H9 (cell line): ENCODE results near the gene MRPS35. TPM values are rescaled to one million over a fixed set of nuclear protein-coding genes. Genes with fewer than 3 reads are reported as not detected.

Experiments
- DNase-seq: peaks from one replicate; pipeline ENCODE4 v3.0.0-alpha.2; 2017
- H2AFZ ChIP-seq: one replicate; pipeline ENCODE4 v1.6.1; 2013; ENCODE audit warnings: mild to moderate bottlenecking, low read length, control low read depth, moderate library complexity
- H2AK5ac ChIP-seq: 2 replicates; pipeline ENCODE4 v1.6.1; 2013; ENCODE audit warnings: low read length, control low read depth, mixed read lengths; ENCODE audit not compliant: insufficient read length
- H2BK120ac ChIP-seq: one replicate; pipeline ENCODE4 v1.6.1; 2013; ENCODE audit warnings: low read depth, mild to moderate bottlenecking, low read length, control low read depth, inconsistent platforms; ENCODE audit not compliant: poor library complexity, severe bottlenecking
- H2BK12ac ChIP-seq: 2 replicates; pipeline ENCODE4 v1.6.1; 2013; ENCODE audit warnings: low read length, control low read depth, mixed read lengths, low read depth; ENCODE audit not compliant: insufficient read length
- H2BK15ac ChIP-seq: 2 replicates; pipeline ENCODE4 v1.6.1; 2013; ENCODE audit warnings: low read depth, low read length, control low read depth
- H2BK20ac ChIP-seq: one replicate; pipeline ENCODE4 v1.6.1; 2013; ENCODE audit warnings: low read depth, mild to moderate bottlenecking, low read length, control low read depth, inconsistent platforms; ENCODE audit not compliant: poor library complexity, severe bottlenecking
- H2BK5ac ChIP-seq: 2 replicates; pipeline ENCODE4 v1.6.1; 2013; ENCODE audit warnings: low read length, control low read depth, mixed read lengths; ENCODE audit not compliant: insufficient read length
- H3K14ac ChIP-seq: 2 replicates; pipeline ENCODE4 v1.6.1; 2013; ENCODE audit warnings: low read length, control low read depth; ENCODE audit not compliant: insufficient read depth
- H3K18ac ChIP-seq: 2 replicates; pipeline ENCODE4 v1.6.1; 2013; ENCODE audit warnings: low read depth, mild to moderate bottlenecking, mixed read lengths, low read length, control low read depth; ENCODE audit not compliant: insufficient read length
- H3K23ac ChIP-seq: 2 replicates; pipeline ENCODE4 v1.6.1; 2013; ENCODE audit warnings: low read length, control low read depth, mixed read lengths, low read depth; ENCODE audit not compliant: insufficient read length
- H3K23me2 ChIP-seq: 2 replicates; pipeline ENCODE4 v1.6.1; 2013; ENCODE audit warnings: low read depth, mild to moderate bottlenecking, mixed read lengths, low read length, control low read depth; ENCODE audit not compliant: insufficient read length, poor library complexity, severe bottlenecking
- H3K27ac ChIP-seq: 2 replicates; pipeline ENCODE4 v1.5.1; 2013; ENCODE audit warnings: low read length, control low read depth, mixed read lengths, low read depth; ENCODE audit not compliant: insufficient read length
- H3K27me3 ChIP-seq: 2 replicates; pipeline ENCODE4 v1.6.1; 2013; ENCODE audit warnings: low read length, control low read depth, inconsistent platforms; ENCODE audit not compliant: insufficient read depth
- H3K4ac ChIP-seq: 2 replicates; pipeline ENCODE4 v1.6.1; 2013; ENCODE audit warnings: low read depth, mild to moderate bottlenecking, control low read depth, inconsistent platforms, low read length, moderate library complexity
- H3K4me1 ChIP-seq: 2 replicates; pipeline ENCODE4 v1.6.1; 2013; ENCODE audit warnings: low read length, control low read depth, inconsistent platforms; ENCODE audit not compliant: insufficient read depth
- H3K4me2 ChIP-seq: 2 replicates; pipeline ENCODE4 v1.6.1; 2013; ENCODE audit warnings: low read length, control low read depth, mixed read lengths; ENCODE audit not compliant: insufficient read length, insufficient read depth
- H3K56ac ChIP-seq: 2 replicates; pipeline ENCODE4 v1.6.1; 2013; ENCODE audit warnings: low read depth, mild to moderate bottlenecking, mixed read lengths, low read length, control low read depth; ENCODE audit not compliant: insufficient read length
- H3K79me1 ChIP-seq: 2 replicates; pipeline ENCODE4 v1.6.1; 2013; ENCODE audit warnings: low read depth, mild to moderate bottlenecking, moderate library complexity, low read length, control low read depth, inconsistent platforms; ENCODE audit not compliant: insufficient read depth, poor library complexity, severe bottlenecking
- H3K79me2 ChIP-seq: 2 replicates; pipeline ENCODE4 v1.6.1; 2013; ENCODE audit warnings: low read length, control low read depth, inconsistent platforms; ENCODE audit not compliant: insufficient read depth
- H3K9ac ChIP-seq: 2 replicates; pipeline ENCODE4 v1.6.1; 2013; ENCODE audit warnings: low read length, control low read depth, mixed read lengths; ENCODE audit not compliant: insufficient read length; ENCODE audit errors: extremely low read depth
- H3K9me3 ChIP-seq: one replicate; pipeline ENCODE4 v1.6.1; 2013; ENCODE audit warnings: low read depth, low read length, inconsistent platforms; ENCODE audit not compliant: control insufficient read depth
- H3T11ph ChIP-seq: one replicate; pipeline ENCODE4 v1.6.1; 2013; ENCODE audit warnings: mild to moderate bottlenecking, low read length, control low read depth, inconsistent platforms
- H4K20me1 ChIP-seq: one replicate; pipeline ENCODE4 v1.6.1; 2013; ENCODE audit not compliant: control insufficient read depth, insufficient read length, insufficient read depth
- H4K5ac ChIP-seq: 2 replicates; pipeline ENCODE4 v1.6.1; 2013; ENCODE audit warnings: low read depth, mild to moderate bottlenecking, mixed read lengths, low read length, control low read depth; ENCODE audit not compliant: insufficient read length
- H4K8ac ChIP-seq: replicated peaks from 2 replicates; pipeline ENCODE4 v1.6.1; 2013; ENCODE audit warnings: low read length, control low read depth, mixed read lengths, low read depth; ENCODE audit not compliant: insufficient read length
- H4K91ac ChIP-seq: 2 replicates; pipeline ENCODE4 v1.6.1; 2013; ENCODE audit warnings: low read depth, mild to moderate bottlenecking, moderate library complexity, mixed read lengths, low read length, control low read depth; ENCODE audit not compliant: insufficient read length
- H3K27ac Mint-ChIP-seq, 3 experiments: 2 replicates in 2 of 3; 3 replicates in 1 of 3; pipeline ENCODE4 v1.8.0; 2020 to 2021; ENCODE audit warnings: mixed read lengths in 3 of 3, mild to moderate bottlenecking in 1 of 3, moderate library complexity in 1 of 3
- H3K27me3 Mint-ChIP-seq: 2 replicates; pipeline ENCODE4 v1.8.0; 2021; ENCODE audit warnings: low read depth, mild to moderate bottlenecking, moderate library complexity, mixed read lengths
- H3K36me3 Mint-ChIP-seq, 3 experiments: 2 replicates in 2 of 3; 3 replicates in 1 of 3; pipeline ENCODE4 v1.8.0; 2020 to 2021; ENCODE audit warnings: low read depth in 3 of 3, mixed read lengths in 3 of 3; ENCODE audit not compliant: insufficient read depth in 1 of 3
- H3K4me1 Mint-ChIP-seq, 2 experiments: 2 replicates each; pipeline ENCODE4 v1.8.0; 2020; ENCODE audit warnings: mixed read lengths in 2 of 2
- H3K4me3 Mint-ChIP-seq, 2 experiments: 2 replicates in 1 of 2; 3 replicates in 1 of 2; pipeline ENCODE4 v1.8.0; 2020 to 2021; ENCODE audit warnings: mild to moderate bottlenecking in 2 of 2, mixed read lengths in 2 of 2, moderate library complexity in 1 of 2
- H3K9me3 Mint-ChIP-seq, 2 experiments: 2 replicates in 1 of 2; 3 replicates in 1 of 2; pipeline ENCODE4 v1.8.0; 2020; ENCODE audit warnings: mild to moderate bottlenecking in 2 of 2, mixed read lengths in 2 of 2, moderate library complexity in 1 of 2
- CTCF ChIP-seq: fragments of 200-600 bp; sonication (generic); conservative IDR thresholded peaks from 3 replicates; pipeline ENCODE4 v1.8.0; 2021; ENCODE audit warnings: antibody characterized with exemption, mild to moderate bottlenecking
- WGBS: extraction: QIAGEN DNeasy Blood & Tissue Kit; methylation state at CpG from one replicate; pipeline ENCODE4 v1.1.7; 2013; ENCODE audit warnings: missing lambda C conversion rate, low lambda C conversion rate, mixed read lengths; ENCODE audit not compliant: insufficient read length; ENCODE audit errors: extremely low coverage; 5-methylcytosine and 5-hydroxymethylcytosine counted together
- total RNA-seq: library from RNA; stranded (reverse); gene quantifications from 2 replicates; pipeline ENCODE4 v1.2.1, GENCODE V29; 2021

MRPS35 gene
- total RNA-seq, 1 experiment from 2014 or later: 45.4 TPM

- Histone ChIP-seq H3K79me2 (no peaks in the 10 kb centered on the region), H3K4ac (no peak overlapping the region), H3K18ac (no peak overlapping the region), H3T11ph (no peak overlapping the region), H3K23ac (no peak overlapping the region), H3K4me1 (no peaks in the 10 kb centered on the region), H4K20me1 (no peaks in the 10 kb centered on the region), H2BK120ac (no peak overlapping the region), H4K5ac (no peak overlapping the region), H2BK15ac (no peak overlapping the region), H3K27ac (no peak overlapping the region), H3K56ac (no peak overlapping the region), H3K14ac (no peak overlapping the region), H3K27me3 (no peaks in the 10 kb centered on the region), H3K79me1 (no peaks in the 10 kb centered on the region), H2BK12ac (no peak overlapping the region), H3K9me3 (no peaks in the 10 kb centered on the region), H3K23me2 (no peaks in the 10 kb centered on the region), H2BK20ac (no peak overlapping the region), H3K9ac (no peak overlapping the region), H4K91ac (no peak overlapping the region), H3K4me2 (no peak overlapping the region), H2AFZ (no peak overlapping the region), H2AK5ac (no peak overlapping the region), H4K8ac (no peak overlapping the region), H2BK5ac (no peak overlapping the region)
- TF ChIP-seq CTCF: no peak
- Mint-ChIP-seq H3K9me3 (no peaks in the 10 kb centered on the region), H3K4me1 (peaks cover 0 to 5% of the 10 kb centered on the region in 2 experiments; a peak in 3 of 4 replicates), H3K27me3 (no peaks in the 10 kb centered on the region), H3K27ac (no peak overlapping the region), H3K4me3 (no peak overlapping the region), H3K36me3 (no peaks in the 10 kb centered on the region)
- no peak for DNase-seq
- no CpG with 5 or more reads among the region's 1 CpG for WGBS
These were observed 94.6 kb downstream of the MRPS35 start for GRCh38 chr12:27805238-27805637.

Other genes with a start within 250 kb of the MRPS35 start
- 28.7 and 29.2 TPM in 2 replicates for gene PPFIBP1, start 186.6 kb upstream of the MRPS35 start, total RNA-seq
- 0.20 and 1.3 TPM in 2 replicates for gene REP15, start 14.4 kb upstream of the MRPS35 start, total RNA-seq
- gene KLHL42, start 69.4 kb downstream of the MRPS35 start, total RNA-seq: 35.8 and 37.0 TPM in 2 replicates
- not detected in 2 replicates for gene MANSC4, start 69.4 kb downstream of the MRPS35 start, total RNA-seq